Stimulated activated CD8-positive, alpha-beta memory T cell treated with anti-CD3 and anti-CD28 coated beads, Interleukin-2, amount 100 ng/mL, for 1 hour (primary cell): ENCODE measurements around the gene TRIM17.

Experiments
- DNase-seq, 2 donors: peaks; one replicate each; pipeline ENCODE4 v3.0.0-alpha.2; 2020; ENCODE audit warnings: low read depth in 2 of 2

The TRIM17 gene, protein sequence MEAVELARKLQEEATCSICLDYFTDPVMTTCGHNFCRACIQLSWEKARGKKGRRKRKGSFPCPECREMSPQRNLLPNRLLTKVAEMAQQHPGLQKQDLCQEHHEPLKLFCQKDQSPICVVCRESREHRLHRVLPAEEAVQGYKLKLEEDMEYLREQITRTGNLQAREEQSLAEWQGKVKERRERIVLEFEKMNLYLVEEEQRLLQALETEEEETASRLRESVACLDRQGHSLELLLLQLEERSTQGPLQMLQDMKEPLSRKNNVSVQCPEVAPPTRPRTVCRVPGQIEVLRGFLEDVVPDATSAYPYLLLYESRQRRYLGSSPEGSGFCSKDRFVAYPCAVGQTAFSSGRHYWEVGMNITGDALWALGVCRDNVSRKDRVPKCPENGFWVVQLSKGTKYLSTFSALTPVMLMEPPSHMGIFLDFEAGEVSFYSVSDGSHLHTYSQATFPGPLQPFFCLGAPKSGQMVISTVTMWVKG

GRCh38 chr1:228416217-228416933, at the start of gene TRIM17:
TRIM17 (minus strand) TSS chr1:228416861; CDS start chr1:228415072, 1,789 bp downstream.
- no peak for DNase-seq

DNA sequence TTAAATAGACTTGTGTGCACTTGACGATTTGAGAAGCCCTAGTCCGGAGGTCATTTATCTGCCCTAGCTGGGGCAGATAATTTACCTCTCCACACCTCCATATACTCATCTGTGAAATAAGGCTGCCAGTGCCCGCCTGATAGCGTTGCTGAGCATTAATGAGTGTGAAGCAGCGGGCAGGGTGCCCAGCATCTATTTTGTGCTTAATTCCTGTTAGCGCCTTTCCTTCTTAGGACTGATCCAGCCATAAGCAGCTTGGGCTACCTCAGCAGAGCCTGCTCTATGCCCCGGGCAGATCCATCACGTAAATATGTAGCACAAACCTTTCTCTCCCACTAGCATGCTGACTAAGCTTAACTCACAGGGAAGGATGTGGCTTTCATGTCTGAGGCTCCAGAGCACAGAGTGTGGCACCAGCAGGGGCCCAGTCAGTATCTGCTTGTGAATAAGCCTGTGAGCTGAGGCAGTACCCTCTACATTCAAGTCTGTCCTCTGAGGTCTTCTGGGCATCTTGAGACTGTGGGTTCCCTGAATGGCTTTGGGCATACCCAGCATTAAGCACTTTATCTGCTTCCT, 49.0 kb upstream of the TRIM17 start:
- DNase-seq, result no peak

DNA sequence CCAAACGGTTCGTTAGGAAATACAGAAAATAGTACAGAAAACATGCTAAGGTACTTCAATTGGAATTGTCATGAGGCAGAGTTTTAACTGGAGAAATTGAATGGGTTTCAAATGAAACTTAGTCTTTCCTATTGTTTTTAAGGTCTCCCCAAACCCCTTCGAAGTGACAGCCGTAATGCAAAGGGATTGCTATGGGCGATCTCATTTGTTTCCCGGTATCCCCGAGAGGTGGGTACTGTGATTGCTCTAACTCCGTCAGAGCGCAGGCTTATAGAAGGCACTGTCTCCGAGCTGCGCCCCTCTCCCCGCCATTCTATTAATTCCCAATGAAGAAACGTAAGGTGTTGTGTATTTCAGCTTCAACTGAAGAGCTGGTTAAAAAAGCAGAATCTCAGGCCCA, 48.5 kb upstream of the TRIM17 start:
- DNase-seq, result no peak

DNA sequence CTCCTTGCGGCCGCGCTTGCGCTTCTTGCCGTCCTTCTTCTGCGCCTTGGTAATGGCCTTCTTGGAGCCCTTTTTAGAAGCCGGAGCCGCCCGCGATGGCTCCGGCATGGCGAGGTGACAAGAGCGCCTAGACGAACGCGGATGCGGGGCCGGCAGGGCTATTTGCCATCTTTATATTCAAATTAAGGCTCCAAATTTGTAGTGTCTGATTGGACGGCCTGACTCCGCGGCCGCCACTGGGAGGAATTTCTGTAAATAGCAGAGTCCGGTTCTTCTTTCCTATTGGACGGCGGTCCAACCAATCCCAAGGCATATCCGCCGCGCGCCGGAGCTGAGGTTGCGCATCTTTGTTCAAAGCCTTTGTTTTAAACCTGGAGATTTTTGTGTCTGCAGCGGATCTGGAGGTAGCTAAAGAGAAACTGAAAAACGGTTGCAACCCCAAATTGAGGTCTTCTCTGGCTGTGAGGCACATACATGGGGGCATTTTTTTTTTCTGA, 47.9 kb upstream of the TRIM17 start:
- DNase-seq, result peak; percentile 49 to 71

DNA sequence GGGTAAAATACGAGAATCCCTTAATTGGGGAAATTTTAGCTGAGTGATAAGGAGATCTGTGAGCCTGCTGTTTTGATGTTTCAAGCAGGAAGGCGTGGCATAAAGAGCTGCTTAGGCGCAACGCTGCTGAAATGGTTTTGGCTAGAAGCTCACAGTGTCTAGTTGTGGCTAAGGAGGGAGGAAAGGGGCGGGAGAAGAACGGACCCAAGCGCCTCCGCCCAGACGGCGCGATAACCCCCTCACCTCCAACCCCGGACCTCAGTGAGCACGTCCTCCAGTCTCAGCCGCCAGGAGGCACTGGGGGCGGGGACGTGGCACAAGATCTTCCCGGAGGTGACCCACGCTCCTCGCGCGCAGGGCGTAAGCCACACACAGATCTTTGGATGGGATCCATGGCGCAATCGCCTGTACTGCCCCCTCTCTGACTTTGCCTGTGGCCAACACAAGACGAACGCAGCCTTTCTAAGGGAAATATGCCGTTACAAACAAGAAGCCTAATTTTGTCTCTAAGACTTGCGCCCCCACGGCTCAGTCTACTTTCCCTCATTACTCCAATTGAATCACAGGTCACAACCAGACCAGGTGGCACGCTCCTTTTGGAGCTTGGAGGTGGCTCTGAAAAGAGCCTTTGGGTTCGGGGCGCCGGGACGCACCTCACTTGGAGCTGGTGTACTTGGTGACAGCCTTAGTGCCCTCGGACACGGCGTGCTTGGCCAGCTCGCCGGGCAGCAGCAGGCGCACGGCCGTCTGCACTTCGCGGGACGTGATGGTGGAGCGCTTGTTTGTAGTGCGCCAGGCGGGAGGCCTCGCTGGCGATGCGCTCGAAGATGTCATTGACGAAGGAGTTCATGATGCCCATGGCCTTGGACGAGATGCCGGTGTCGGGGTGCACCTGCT, 47.1 kb upstream of the TRIM17 start:
- peak in 1 of 2 donors; percentile 26 for DNase-seq

GRCh38 chr1:228463009-228463558, 46.4 kb upstream of the TRIM17 start:
- no peak for DNase-seq

DNA sequence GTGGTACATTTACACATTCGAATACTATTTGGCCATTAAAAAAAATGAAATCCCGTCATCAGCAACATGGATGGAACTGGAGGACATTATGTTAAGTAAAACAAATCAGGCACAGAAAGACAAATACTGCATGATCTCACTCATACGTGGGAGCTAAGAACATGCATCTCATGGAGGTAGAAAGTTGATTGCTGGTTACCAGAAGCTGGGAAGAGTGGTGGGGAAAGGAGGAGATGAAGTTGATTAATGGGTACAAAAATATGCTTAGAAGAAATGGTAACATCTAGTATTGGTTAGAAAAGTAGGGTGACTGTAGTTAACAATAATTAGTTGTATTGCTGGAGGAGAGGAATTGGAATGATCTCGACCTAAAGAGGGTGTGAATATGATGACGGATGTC, 45.9 kb upstream of the TRIM17 start:
- DNase-seq, result no peak

DNA sequence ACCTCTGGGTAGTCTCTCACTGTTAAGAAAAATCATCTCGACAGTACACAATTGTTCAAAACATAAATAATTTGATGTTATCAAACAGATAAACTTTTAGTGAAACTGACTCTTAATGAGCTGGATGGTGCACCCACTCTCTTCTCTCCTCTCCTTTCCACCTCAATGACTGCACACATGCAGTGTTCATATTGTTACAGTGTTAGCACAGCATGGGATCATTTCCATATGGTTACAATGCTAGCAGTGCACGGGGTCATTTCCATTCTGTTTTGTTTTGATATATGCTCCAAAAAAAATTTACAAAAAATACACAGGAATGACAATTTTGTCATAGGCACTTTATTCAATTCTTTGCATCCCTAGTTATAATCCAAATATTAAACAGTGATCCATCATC, 44.2 kb upstream of the TRIM17 start:
- DNase-seq, result no peak

DNA sequence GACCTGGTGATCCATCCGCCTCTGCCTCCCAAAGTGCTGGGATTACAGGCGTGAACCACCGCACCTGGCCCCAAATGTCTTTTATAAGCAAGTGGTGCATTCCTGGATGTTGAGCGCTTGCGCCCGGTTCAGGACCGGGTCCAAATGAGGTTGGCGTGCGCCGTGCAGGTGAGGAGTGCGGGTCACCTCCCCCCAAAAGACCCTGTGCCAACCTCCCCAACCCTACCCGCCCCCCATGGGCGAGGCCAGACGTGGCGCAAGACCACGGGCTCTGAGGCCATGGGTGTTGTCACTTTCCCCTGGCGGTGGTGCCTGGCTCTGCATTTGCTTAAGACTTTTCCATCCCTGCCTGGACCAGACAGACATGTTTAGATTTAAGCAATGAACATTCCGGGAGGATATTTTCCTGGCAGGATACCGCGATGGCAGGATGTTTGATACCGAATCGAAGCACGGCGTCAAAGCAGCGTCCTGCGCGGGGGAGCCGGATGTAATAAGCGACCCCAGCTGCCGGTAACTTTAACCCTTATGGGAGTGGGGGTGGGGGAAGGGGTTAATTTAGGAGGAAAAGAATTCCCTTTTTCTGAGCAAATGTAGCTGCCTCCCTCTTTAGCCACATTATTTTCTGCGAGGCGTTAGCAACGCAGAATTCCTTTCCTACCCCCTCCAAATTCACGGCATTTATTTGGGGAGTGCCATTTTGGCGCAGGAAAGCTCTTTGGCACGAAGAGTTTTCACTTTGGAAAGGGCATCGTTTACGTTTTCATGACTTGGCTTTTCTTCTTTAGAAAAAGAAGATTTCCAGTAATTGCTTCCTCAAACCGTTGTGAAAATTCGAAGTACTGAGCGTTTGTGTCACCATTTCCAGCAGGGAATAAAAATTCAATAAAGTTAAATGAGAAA, 42.7 kb upstream of the TRIM17 start:
- DNase-seq, result peak in 1 of 2 donors; percentile 17

- peak; percentile 51 to 61 for DNase-seq
These were observed 40.9 kb upstream of the TRIM17 start for GRCh38 chr1:228457396-228458176.

DNA sequence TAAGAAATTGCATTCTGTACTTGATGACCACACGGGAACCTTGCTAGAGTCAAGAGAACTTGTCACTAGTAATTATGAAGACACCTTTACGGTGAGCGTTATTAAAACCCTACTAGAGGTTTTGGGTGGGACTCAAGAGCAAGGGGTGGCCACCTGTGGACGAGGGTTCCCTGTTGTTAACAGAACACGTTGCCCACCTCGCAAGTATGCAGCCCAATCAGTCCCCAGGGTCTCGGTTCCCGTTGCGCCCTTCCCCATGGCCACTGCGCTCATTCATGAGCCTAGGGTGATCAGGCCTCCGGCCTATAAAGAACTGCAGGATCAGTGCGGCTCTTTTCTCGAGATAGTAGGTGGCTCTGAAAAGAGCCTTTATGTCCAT, 40.3 kb upstream of the TRIM17 start:
- no peak for DNase-seq

GRCh38 chr1:228456252-228457016, 39.8 kb upstream of the TRIM17 start:
- DNase-seq, result no peak

GRCh38 chr1:228455715-228456114, 39.1 kb upstream of the TRIM17 start:
- DNase-seq, result no peak

GRCh38 chr1:228454238-228454637, 37.6 kb upstream of the TRIM17 start:
- no peak for DNase-seq

- DNase-seq, result no peak
These were observed 37.0 kb upstream of the TRIM17 start for GRCh38 chr1:228453614-228454013.

GRCh38 chr1:228453022-228453560, 36.4 kb upstream of the TRIM17 start:
- DNase-seq, result no peak

DNA sequence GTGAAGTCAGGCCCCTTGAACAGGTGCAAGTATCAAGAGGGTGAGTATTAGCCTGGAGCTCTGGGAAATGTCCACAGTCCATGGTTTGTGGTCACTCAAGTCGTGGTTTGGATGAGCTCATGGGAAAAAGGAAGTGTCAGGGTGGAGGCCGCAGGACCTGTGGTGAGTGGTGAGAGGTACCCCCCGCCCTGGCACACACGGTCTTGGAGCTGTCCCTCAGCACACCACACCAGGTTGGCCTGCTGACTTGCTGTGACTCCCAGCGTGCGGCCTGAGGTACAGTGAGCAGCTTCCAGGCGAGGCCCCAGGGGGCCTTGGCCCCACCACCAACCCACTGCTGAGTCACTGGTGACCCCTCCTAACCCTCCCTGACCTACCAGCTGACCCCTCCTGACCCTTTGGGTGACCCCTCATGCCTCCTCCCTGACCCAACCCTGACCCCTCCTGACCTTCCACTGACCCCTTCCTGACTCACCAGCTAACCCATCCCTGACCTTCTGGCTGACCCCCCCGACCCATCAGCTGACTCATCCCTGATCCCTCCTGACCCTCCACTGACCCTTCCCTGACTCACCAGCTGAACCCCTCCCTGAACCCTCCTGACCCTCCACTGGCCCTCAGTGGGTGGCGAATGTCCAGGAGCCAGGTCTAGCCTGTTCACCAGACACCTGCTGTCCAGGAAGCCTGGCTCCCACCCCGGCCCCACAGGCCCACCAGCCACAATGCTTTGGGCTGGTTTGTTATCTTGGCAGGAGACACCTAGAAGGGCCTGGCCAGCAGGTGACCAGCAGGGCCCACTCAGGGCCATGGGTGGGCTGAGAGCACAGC, 35.7 kb upstream of the TRIM17 start:
- DNase-seq, result no peak
